Measurements from ENCODE around the gene TMEM135. TPM values are rescaled to one million over a fixed set of nuclear protein-coding genes. Genes with fewer than 3 reads are reported as not detected.
"Not testable (repeated sequence)": the region's sequence is repeated elsewhere in the genome, so short reads cannot be mapped to it uniquely, and the experiment has no call there.

TMEM135 gene
- total RNA-seq, 1 donor from 2014 or later, result 28.8 TPM

DNA sequence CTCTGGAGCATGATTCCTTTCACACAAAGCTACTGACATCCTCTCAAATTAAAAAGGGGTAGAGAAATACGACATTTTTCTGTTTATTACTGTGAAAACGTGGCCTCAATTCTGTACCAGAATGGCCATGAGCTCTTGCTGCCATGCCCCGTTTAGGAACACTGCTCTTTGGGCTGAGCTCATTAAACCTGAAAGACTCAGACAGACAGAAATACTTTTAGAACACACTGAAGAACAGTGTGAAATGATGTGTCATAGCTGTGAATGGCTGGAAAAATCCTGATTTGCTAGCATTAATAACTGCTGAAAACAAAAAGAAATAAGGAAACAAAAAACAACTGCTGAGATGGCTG is 32.2 kb upstream of the TMEM135 start:
- no peaks in the 10 kb centered on the region for H3K9me3 Mint-ChIP-seq
- no peaks in the 10 kb centered on the region for H3K36me3 Mint-ChIP-seq (ENCODE audit: low read depth)
- H3K4me1 Mint-ChIP-seq (ENCODE audit: low read depth), result no peaks in the 10 kb centered on the region
- intact Hi-C loops (cut with micrococcal nuclease), result no loop called here
- no peak overlapping the region for H3K4me3 Mint-ChIP-seq
- peaks cover 8% of the 10 kb centered on the region for H3K27me3 Mint-ChIP-seq (ENCODE audit: insufficient read depth)
- no peak overlapping the region for H3K27ac Mint-ChIP-seq
- DNase-seq (ENCODE audit: low spot score), result no peak

GRCh38 chr11:87006035-87006434 is 31.7 kb upstream of the TMEM135 start:
- Mint-ChIP-seq H3K27ac (no peak overlapping the region), H3K27me3 (ENCODE audit: insufficient read depth) (peaks cover 8% of the 10 kb centered on the region), H3K9me3 (no peaks in the 10 kb centered on the region), H3K4me1 (ENCODE audit: low read depth) (no peaks in the 10 kb centered on the region), H3K4me3 (no peak overlapping the region), H3K36me3 (ENCODE audit: low read depth) (no peaks in the 10 kb centered on the region)
- intact Hi-C loops (cut with micrococcal nuclease), result no loop called here
- no peak for DNase-seq (ENCODE audit: low spot score)

DNA sequence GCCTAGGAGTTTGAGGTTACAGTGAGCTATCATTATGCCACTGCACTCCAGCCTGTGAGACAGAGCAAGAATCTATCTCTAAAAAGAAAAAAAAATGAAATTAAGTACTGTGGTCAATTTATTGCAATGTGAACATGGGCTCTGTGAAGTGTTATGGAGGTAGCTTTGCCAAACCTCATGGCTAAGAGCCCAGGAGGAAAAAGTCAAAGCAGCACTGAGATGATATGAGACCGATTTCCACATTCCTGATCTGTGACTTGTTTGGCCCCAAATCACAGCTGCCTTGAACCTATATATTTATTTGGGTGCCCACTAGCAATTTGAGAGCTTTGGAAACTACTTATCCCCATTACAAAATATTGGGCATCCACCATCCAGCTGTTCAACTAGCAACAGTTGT is 29.8 kb upstream of the TMEM135 start:
- H3K36me3 Mint-ChIP-seq (ENCODE audit: low read depth), result no peaks in the 10 kb centered on the region
- intact Hi-C loops (cut with micrococcal nuclease), result no loop called here
- H3K27me3 Mint-ChIP-seq (ENCODE audit: insufficient read depth), result peaks cover 8% of the 10 kb centered on the region
- no peaks in the 10 kb centered on the region for H3K9me3 Mint-ChIP-seq
- no peaks in the 10 kb centered on the region for H3K4me1 Mint-ChIP-seq (ENCODE audit: low read depth)
- no peak for DNase-seq (ENCODE audit: low spot score)
- no peak overlapping the region for H3K27ac Mint-ChIP-seq
- H3K4me3 Mint-ChIP-seq, result no peak overlapping the region

- Mint-ChIP-seq H3K36me3 (ENCODE audit: low read depth) (no peaks in the 10 kb centered on the region), H3K4me1 (ENCODE audit: low read depth) (no peaks in the 10 kb centered on the region), H3K9me3 (no peaks in the 10 kb centered on the region), H3K4me3 (no peak overlapping the region), H3K27ac (no peak overlapping the region), H3K27me3 (ENCODE audit: insufficient read depth) (peaks cover 8% of the 10 kb centered on the region)
- intact Hi-C loops (cut with micrococcal nuclease), result no loop called here
- DNase-seq (ENCODE audit: low spot score), result no peak
These were observed 25.6 kb upstream of the TMEM135 start for GRCh38 chr11:87012089-87012488.

DNA sequence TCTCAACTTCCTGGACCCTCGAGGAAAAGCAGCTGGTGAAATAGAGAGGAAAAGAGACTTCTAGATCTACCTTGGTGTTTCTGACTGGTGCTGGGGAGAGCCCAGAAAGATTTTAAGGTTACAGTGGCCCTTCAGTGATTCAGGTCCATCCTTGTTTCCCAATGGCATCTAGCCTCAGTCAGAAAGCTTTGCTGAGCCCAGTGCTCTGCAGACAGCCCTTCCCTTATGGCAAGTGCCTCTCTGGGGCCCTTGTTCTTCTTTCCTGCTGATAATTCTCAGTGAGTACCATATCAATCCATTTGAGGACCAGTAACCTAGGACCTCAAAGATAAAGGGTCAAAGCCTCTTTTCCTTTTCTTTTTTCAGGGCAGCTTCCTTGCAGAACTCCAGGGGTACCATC is 25.1 kb upstream of the TMEM135 start:
- DNase-seq (ENCODE audit: low spot score), result no peak
- no peak overlapping the region for H3K27ac Mint-ChIP-seq
- no peaks in the 10 kb centered on the region for H3K36me3 Mint-ChIP-seq (ENCODE audit: low read depth)
- no peaks in the 10 kb centered on the region for H3K4me1 Mint-ChIP-seq (ENCODE audit: low read depth)
- no peak overlapping the region for H3K4me3 Mint-ChIP-seq
- intact Hi-C loops (cut with micrococcal nuclease), result no loop called here
- peaks cover 7% of the 10 kb centered on the region for H3K27me3 Mint-ChIP-seq (ENCODE audit: insufficient read depth)
- H3K9me3 Mint-ChIP-seq, result no peaks in the 10 kb centered on the region

GRCh38 chr11:87013912-87014825 is 23.6 kb upstream of the TMEM135 start:
- H3K9me3 Mint-ChIP-seq, result no peaks in the 10 kb centered on the region
- DNase-seq (ENCODE audit: low spot score), result no peak
- no peaks in the 10 kb centered on the region for H3K36me3 Mint-ChIP-seq (ENCODE audit: low read depth)
- H3K27ac Mint-ChIP-seq, result no peak overlapping the region
- peaks cover 4% of the 10 kb centered on the region for H3K27me3 Mint-ChIP-seq (ENCODE audit: insufficient read depth)
- intact Hi-C loops (cut with micrococcal nuclease), result no loop called here
- H3K4me3 Mint-ChIP-seq, result no peak overlapping the region
- no peaks in the 10 kb centered on the region for H3K4me1 Mint-ChIP-seq (ENCODE audit: low read depth)

GRCh38 chr11:87015645-87016044 is 22.1 kb upstream of the TMEM135 start:
- DNase-seq (ENCODE audit: low spot score), result no peak
- Mint-ChIP-seq H3K27ac (no peak overlapping the region), H3K27me3 (ENCODE audit: insufficient read depth) (no peaks in the 10 kb centered on the region), H3K4me3 (no peak overlapping the region), H3K36me3 (ENCODE audit: low read depth) (no peaks in the 10 kb centered on the region), H3K4me1 (ENCODE audit: low read depth) (no peaks in the 10 kb centered on the region), H3K9me3 (no peaks in the 10 kb centered on the region)
- intact Hi-C loops (cut with micrococcal nuclease), result no loop called here

- H3K4me1 Mint-ChIP-seq (ENCODE audit: low read depth), result no peaks in the 10 kb centered on the region
- H3K4me3 Mint-ChIP-seq, result no peak overlapping the region
- peaks cover 10% of the 10 kb centered on the region for H3K27me3 Mint-ChIP-seq (ENCODE audit: insufficient read depth)
- H3K27ac Mint-ChIP-seq, result no peak overlapping the region
- H3K36me3 Mint-ChIP-seq (ENCODE audit: low read depth), result no peaks in the 10 kb centered on the region
- intact Hi-C loops (cut with micrococcal nuclease), result no loop called here
- DNase-seq (ENCODE audit: low spot score), result no peak
- H3K9me3 Mint-ChIP-seq, result no peaks in the 10 kb centered on the region
These were observed 18.0 kb upstream of the TMEM135 start for GRCh38 chr11:87019613-87020271.

DNA sequence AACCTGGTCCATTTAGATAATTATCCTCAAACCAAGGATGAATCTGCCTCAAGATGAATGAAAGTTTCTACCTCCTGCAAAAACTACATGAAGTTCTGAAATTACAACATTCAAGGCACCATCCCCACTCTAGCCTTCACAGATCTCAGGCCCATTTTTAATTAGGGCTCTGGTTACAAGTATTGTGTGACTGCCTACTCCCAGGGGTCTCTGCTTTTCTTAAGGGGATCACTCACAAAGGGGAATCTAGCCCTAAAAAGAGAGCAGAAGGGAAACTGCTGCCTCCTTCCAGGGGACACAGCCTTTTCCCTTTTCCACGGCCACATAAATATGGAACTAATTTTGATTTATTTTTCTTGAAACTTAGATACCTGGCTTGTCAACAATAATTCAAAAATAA is 17.4 kb upstream of the TMEM135 start:
- no peak overlapping the region for H3K4me3 Mint-ChIP-seq
- no peaks in the 10 kb centered on the region for H3K9me3 Mint-ChIP-seq
- no peak overlapping the region for H3K27ac Mint-ChIP-seq
- peaks cover 12% of the 10 kb centered on the region for H3K27me3 Mint-ChIP-seq (ENCODE audit: insufficient read depth)
- H3K4me1 Mint-ChIP-seq (ENCODE audit: low read depth), result no peaks in the 10 kb centered on the region
- no peaks in the 10 kb centered on the region for H3K36me3 Mint-ChIP-seq (ENCODE audit: low read depth)
- no peak for DNase-seq (ENCODE audit: low spot score)
- intact Hi-C loops (cut with micrococcal nuclease), result no loop called here

GRCh38 chr11:87020764-87021365 is 16.9 kb upstream of the TMEM135 start:
- H3K4me1 Mint-ChIP-seq (ENCODE audit: low read depth), result no peaks in the 10 kb centered on the region
- no peak for DNase-seq (ENCODE audit: low spot score)
- no peaks in the 10 kb centered on the region for H3K9me3 Mint-ChIP-seq
- H3K27ac Mint-ChIP-seq, result no peak overlapping the region
- intact Hi-C loops (cut with micrococcal nuclease), result no loop called here
- no peak overlapping the region for H3K4me3 Mint-ChIP-seq
- no peaks in the 10 kb centered on the region for H3K36me3 Mint-ChIP-seq (ENCODE audit: low read depth)
- H3K27me3 Mint-ChIP-seq (ENCODE audit: insufficient read depth), result peaks cover 16% of the 10 kb centered on the region

DNA sequence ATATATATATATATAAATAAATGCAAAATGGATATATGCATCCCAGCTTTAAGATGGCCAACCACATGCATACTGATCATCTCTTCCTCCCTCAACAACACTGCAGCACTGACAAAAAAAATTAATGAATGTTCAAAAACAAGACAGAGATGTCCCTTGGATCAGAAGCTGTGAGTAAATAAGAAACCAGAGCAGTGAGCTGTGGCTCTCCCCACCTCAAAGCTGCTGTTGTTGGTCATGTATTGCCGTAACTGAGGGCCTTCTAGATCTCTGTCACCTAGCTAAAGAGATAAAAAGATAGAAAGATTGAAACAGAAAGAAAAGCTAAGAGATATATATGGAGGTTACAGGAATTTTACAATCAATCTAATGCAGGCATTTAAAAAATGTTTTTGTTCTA is 15.5 kb upstream of the TMEM135 start:
- Mint-ChIP-seq H3K4me1 (ENCODE audit: low read depth) (no peaks in the 10 kb centered on the region), H3K27ac (no peak overlapping the region), H3K4me3 (no peak overlapping the region), H3K27me3 (ENCODE audit: insufficient read depth) (peaks cover 25% of the 10 kb centered on the region), H3K9me3 (no peaks in the 10 kb centered on the region), H3K36me3 (ENCODE audit: low read depth) (no peaks in the 10 kb centered on the region)
- DNase-seq (ENCODE audit: low spot score), result no peak
- intact Hi-C loops (cut with micrococcal nuclease), result no loop called here

- H3K4me3 Mint-ChIP-seq, result no peak overlapping the region
- no peak overlapping the region for H3K27ac Mint-ChIP-seq
- no peaks in the 10 kb centered on the region for H3K36me3 Mint-ChIP-seq (ENCODE audit: low read depth)
- peaks cover 25% of the 10 kb centered on the region for H3K27me3 Mint-ChIP-seq (ENCODE audit: insufficient read depth)
- no peaks in the 10 kb centered on the region for H3K9me3 Mint-ChIP-seq
- no peaks in the 10 kb centered on the region for H3K4me1 Mint-ChIP-seq (ENCODE audit: low read depth)
- DNase-seq (ENCODE audit: low spot score), result no peak
- intact Hi-C loops (cut with micrococcal nuclease), result no loop called here
These were observed 15.0 kb upstream of the TMEM135 start for GRCh38 chr11:87022738-87023137.

DNA sequence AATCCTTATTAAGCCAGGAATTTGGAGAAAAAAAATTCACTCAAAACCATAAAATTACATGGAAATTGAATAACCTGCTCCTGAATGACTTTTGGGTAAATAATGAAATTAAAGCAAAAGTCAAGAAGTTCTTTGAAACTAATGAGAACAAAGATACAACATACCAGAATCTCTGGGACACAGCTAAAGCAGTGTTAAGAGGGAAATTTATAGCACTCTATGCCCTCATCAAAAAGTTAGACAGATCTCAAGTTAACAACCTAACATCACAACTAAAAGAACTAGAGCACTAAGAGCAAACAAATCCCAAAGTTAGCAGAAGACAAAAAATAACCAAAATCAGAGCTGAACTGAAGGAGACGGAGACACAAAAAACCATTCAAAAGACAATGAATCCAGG is 11.3 kb upstream of the TMEM135 start:
- DNase-seq (ENCODE audit: low spot score); H3K9me3 Mint-ChIP-seq; H3K4me3 Mint-ChIP-seq; H3K27ac Mint-ChIP-seq; H3K4me1 Mint-ChIP-seq (ENCODE audit: low read depth); intact Hi-C loops (cut with micrococcal nuclease); H3K36me3 Mint-ChIP-seq (ENCODE audit: low read depth): not testable (repeated sequence)
- peaks cover 25% of the 10 kb centered on the region for H3K27me3 Mint-ChIP-seq (ENCODE audit: insufficient read depth)

Measured in activated T-helper 1 cell treated with anti-CD3 and anti-CD28 coated beads, Interleukin-12 subunit alpha, Interleukin-12 subunit beta, Interleukin-2, Interleukin-4 antibody, amounts not matched to agents 30 ng/mL and 10 ng/mL and 1 ng/mL, durations not matched to agents 14 hours and 24 hours and 36 hours (primary cell).